Body of pancreas (tissue), 4 donors: ENCODE data around the gene APCS. TPM values are rescaled to one million over a fixed set of nuclear protein-coding genes. Genes with fewer than 3 reads are reported as not detected.

ENCODE experiments used
- ATAC-seq: fragments of 150-250 bp; one replicate; pipeline ENCODE4 v1.9.1; 2016
- DNase-seq, 4 donors: peaks; one replicate each; pipeline ENCODE4 v3.0.0-alpha.2; 2019
- H3K27ac ChIP-seq, 4 donors: fragments of 200-600 bp; sonication (generic); 1 replicate in 3 of 4; 2 replicates in 1 of 4; pipeline versions ENCODE4 v1.5.1 to v1.6.1; 2016 to 2019; ENCODE audit warnings: mild to moderate bottlenecking in 1 of 4, mixed read lengths in 1 of 4, moderate library complexity in 1 of 4
- H3K27me3 ChIP-seq, 2 donors: fragments of 200-600 bp; sonication (generic); one replicate each; pipeline ENCODE4 v1.6.0; 2016; ENCODE audit warnings: mild to moderate bottlenecking in 1 of 2
- H3K36me3 ChIP-seq, 2 donors: fragments of 200-600 bp; sonication (generic); replicated peaks in 1 of 2; 2 replicates each; pipeline ENCODE4 v1.5.1; 2016; ENCODE audit warnings: low read depth in 2 of 2; ENCODE audit not compliant: insufficient read depth in 1 of 2
- H3K4me1 ChIP-seq: fragments of 200-600 bp; sonication (generic); one replicate; pipeline ENCODE4 v1.6.0; 2016
- H3K4me3 ChIP-seq, 2 donors: fragments of 200-600 bp; sonication (generic); 1 replicate in 1 of 2; 2 replicates in 1 of 2; pipeline ENCODE4 v1.5.1; 2016 to 2019
- H3K9me3 ChIP-seq, 3 donors: fragments of 200-600 bp; sonication (generic); 1 replicate in 2 of 3; 2 replicates in 1 of 3; pipeline ENCODE4 v1.5.1; 2016
- CTCF ChIP-seq, 7 experiments: fragments of 450-650 bp in 4 of 7; fragments of 200-600 bp in 3 of 7; sonication (generic) in 3 of 7; IDR thresholded peaks; one replicate each; pipeline ENCODE4 v1.5.1; 2016 to 2019; ENCODE audit warnings: antibody characterized with exemption in 7 of 7
- POLR2A ChIP-seq, 3 donors: fragments of 450-650 bp; IDR thresholded peaks; one replicate each; pipeline ENCODE4 v1.6.1; 2016; ENCODE audit warnings: antibody characterized with exemption in 3 of 3, mild to moderate bottlenecking in 2 of 3
- WGBS, 2 donors: methylation state at CpG; one replicate each; pipeline ENCODE4 v1.1.5; 2017; 5-methylcytosine and 5-hydroxymethylcytosine counted together
- intact Hi-C: fragments of 100-400 bp; cut with DNase I; formaldehyde crosslinking; loops from one replicate; pipeline ENCODE4 v1.15.1; 2023
- total RNA-seq, 2 donors: library from RNA; depleted of rRNA; stranded (reverse); fragments of >200 nt; gene quantifications; one replicate each; pipeline ENCODE4 v1.1.0, GENCODE V29; 2016

Gene APCS
- total RNA-seq, 2 donors from 2014 or later, result 0.99 to 4.2 TPM

- 57 to 63% methylated on average over 3 of the region's 3 CpGs for WGBS, 2 donors
- no peak overlapping the region for H3K4me3 ChIP-seq
- no peaks in the 10 kb centered on the region for H3K9me3 ChIP-seq
- ATAC-seq (no peak), DNase-seq (no peak)
- no peaks in the 10 kb centered on the region for H3K36me3 ChIP-seq
- no peaks in the 10 kb centered on the region for H3K4me1 ChIP-seq
- H3K27me3 ChIP-seq, result no peaks in the 10 kb centered on the region
- H3K27ac ChIP-seq, result no peak overlapping the region
- intact Hi-C loops, result no loop called here
- TF ChIP-seq CTCF (IDR thresholded peaks at IDR 0.05) (no peak), POLR2A (IDR thresholded peaks at IDR 0.05) (no peak)
Observed at GRCh38 chr1:159580340-159580739, 7.3 kb upstream of the APCS start.

DNA sequence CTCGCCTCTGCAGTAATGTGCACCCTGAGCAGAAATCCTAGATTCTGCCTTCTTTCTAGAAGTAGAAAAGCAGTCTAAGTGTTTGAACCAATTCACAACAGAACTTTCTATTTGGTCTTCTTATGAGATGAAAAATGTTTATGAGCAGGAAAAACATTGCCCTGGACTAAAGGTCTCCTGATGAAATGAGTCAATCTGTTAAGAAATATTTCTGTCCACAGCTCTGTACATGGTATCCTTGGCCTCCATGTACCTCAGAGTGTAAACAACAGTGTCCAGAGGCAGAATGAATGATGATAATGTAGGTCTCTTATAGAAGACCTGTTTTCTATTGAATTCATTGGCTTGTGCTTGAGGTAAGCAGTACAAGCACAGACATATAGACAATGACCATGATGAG is 6.2 kb upstream of the APCS start:
- DNase-seq (no peak), ATAC-seq (no peak)
- no peaks in the 10 kb centered on the region for H3K9me3 ChIP-seq
- WGBS, 2 donors, result 63 to 67% methylated on average over 1 of the region's 1 CpG
- intact Hi-C loops, result no loop called here
- no peaks in the 10 kb centered on the region for H3K36me3 ChIP-seq
- no peaks in the 10 kb centered on the region for H3K27me3 ChIP-seq
- H3K27ac ChIP-seq, result no peak overlapping the region
- H3K4me3 ChIP-seq, result no peak overlapping the region
- TF ChIP-seq POLR2A (IDR thresholded peaks at IDR 0.05) (no peak), CTCF (IDR thresholded peaks at IDR 0.05) (no peak)
- H3K4me1 ChIP-seq, result no peaks in the 10 kb centered on the region

- no peaks in the 10 kb centered on the region for H3K9me3 ChIP-seq
- intact Hi-C loops, result no loop called here
- H3K27me3 ChIP-seq, result no peaks in the 10 kb centered on the region
- H3K4me3 ChIP-seq, result no peak overlapping the region
- TF ChIP-seq CTCF (IDR thresholded peaks at IDR 0.05), result no peak
- TF ChIP-seq POLR2A (IDR thresholded peaks at IDR 0.05), result no peak
- WGBS, 2 donors, result 70 to 71% methylated on average over 2 of the region's 2 CpGs
- no peak overlapping the region for H3K27ac ChIP-seq
- no peak for ATAC-seq
- DNase-seq, result no peak
- no peaks in the 10 kb centered on the region for H3K4me1 ChIP-seq
- H3K36me3 ChIP-seq, result no peaks in the 10 kb centered on the region
Observed at GRCh38 chr1:159584536-159584935, 3.1 kb upstream of the APCS start.

DNA sequence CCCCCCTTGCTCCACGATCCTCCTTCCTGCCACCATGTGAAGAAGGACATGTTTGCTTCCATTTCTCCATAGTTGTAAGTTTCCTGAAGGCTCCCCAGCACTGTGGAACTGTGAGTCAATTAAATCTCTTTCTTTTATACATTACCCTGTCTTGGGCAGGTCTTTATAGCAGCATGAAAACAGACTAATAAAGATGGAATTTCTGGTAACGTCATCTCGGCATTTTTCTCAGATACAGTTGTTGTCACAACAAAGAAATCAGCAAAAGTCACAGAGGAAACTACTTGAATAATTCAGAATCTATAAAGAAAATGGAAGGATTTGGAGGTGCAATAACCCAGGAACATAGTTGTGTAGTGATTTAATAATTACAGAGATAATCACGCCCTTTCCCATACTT is 4.4 kb downstream of the APCS start:
- Histone ChIP-seq H3K9me3 (no peaks in the 10 kb centered on the region), H3K27ac (no peak overlapping the region), H3K4me1 (no peaks in the 10 kb centered on the region), H3K36me3 (no peaks in the 10 kb centered on the region), H3K4me3 (no peak overlapping the region), H3K27me3 (no peaks in the 10 kb centered on the region)
- intact Hi-C loops, result no loop called here
- DNase-seq (no peak), ATAC-seq (no peak)
- WGBS, 2 donors, result 66 to 75% methylated on average over 4 of the region's 4 CpGs
- no peak for TF ChIP-seq POLR2A (IDR thresholded peaks at IDR 0.05)
- no peak for TF ChIP-seq CTCF (IDR thresholded peaks at IDR 0.05)

DNA sequence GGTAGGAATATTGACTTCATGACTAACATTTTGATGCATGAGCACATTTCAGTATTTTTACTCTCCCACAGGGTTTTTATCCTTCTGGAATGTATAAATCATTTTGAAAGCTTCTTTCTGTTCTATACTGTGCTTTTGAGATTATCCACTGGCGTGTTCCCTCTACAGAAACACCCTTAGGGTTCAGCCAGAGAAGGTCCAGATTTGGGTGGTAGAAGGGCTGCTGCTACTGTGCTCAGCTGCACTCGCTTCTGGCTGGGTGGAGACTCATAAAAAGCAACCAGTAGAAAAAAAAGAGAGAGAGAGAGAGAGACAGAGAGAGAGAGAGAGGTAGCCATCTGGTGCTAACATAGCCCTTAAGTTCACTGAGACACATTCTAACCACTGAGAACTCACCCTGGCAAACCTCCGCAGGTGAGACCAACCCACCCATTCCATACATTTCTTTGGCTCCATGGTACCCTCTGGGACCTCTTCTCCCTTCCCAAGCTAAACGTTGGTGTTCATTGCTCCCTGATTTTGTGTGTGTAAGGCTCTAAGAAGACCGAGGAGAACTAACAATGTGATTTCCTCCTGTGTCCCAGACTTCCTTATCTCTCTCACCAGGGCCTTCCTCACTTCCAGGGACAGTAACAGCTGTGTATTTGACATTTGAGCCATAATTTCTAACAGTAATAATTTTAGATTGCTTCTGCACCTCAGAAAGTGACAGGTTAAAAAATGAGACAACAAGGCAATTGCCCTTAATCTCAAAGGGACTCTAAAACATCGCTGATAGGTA is 7.2 kb downstream of the APCS start:
- no peak for DNase-seq
- Histone ChIP-seq H3K36me3 (no peaks in the 10 kb centered on the region), H3K9me3 (no peaks in the 10 kb centered on the region), H3K27me3 (no peaks in the 10 kb centered on the region), H3K4me3 (no peak overlapping the region), H3K4me1 (no peaks in the 10 kb centered on the region), H3K27ac (no peak overlapping the region)
- intact Hi-C loops, result no loop called here
- no peak for TF ChIP-seq CTCF (IDR thresholded peaks at IDR 0.05)
- TF ChIP-seq POLR2A (IDR thresholded peaks at IDR 0.05), result no peak
- WGBS, 2 donors, result 40 to 47% methylated on average over 6 of the region's 6 CpGs
- no peak for ATAC-seq
